ENCODE data around the gene PLPP3.

Gene PLPP3

DNA sequence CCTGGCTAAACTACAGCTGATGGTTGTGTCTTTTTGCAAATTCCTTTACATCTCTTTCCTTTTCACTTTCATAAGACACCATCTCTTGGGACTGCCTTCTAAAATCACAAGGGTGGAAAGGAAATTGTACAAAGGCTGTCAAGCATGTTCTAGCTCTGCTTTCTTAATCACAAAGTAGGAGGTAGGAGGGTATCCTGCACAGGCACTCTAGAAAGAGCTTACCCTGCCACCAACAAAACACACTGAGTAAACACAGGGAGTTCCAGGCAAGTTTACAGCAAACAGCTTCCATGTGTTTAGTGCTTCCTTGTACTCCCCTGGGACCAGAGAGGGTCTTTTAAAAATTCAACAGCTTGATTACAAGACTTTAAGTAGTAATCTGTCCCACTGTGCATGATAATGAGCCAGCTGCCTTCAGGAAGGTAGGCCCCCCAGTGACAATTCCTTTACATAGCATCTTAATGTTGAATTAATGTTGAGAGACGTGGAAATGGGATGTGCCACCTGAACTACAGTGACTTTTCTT, 2.4 kb downstream of the PLPP3 start (continued):
- TF ChIP-seq ZNF48 (tag by site-specific recombination; IDR thresholded peaks at IDR 0.05) (no peak), YY1 (tag by site-specific recombination; IDR thresholded peaks at IDR 0.05) (no peak), ZNF324 (tag by site-specific recombination; IDR thresholded peaks at IDR 0.05) (no peak), PRDM1 (tag by site-specific recombination; IDR thresholded peaks at IDR 0.05) (no peak), GLI2 (tag by site-specific recombination; IDR thresholded peaks at IDR 0.05; ENCODE audit: borderline replicate concordance, low read depth) (no peak), IKZF3 (tag by site-specific recombination; IDR thresholded peaks at IDR 0.05) (peak; percentile 37; the same call in 1 of the 2 replicates), ZNF2 (tag by site-specific recombination; IDR thresholded peaks at IDR 0.05) (0 out of 2 replicates have a peak, but pooled peaks have one; percentile 45), SALL2 (tag by site-specific recombination; IDR thresholded peaks at IDR 0.05; ENCODE audit: borderline replicate concordance) (no peak), ZBTB20 (tag by site-specific recombination; IDR thresholded peaks at IDR 0.05) (no peak), ZNF341 (tag by site-specific recombination; IDR thresholded peaks at IDR 0.05; ENCODE audit: low read depth) (peak; percentile 37; the same call in 1 of the 2 replicates), OVOL3 (tag by site-specific recombination; IDR thresholded peaks at IDR 0.05) (no peak), KLF16 (tag by site-specific recombination; IDR thresholded peaks at IDR 0.05) (no peak), KLF1 (tag by site-specific recombination; IDR thresholded peaks at IDR 0.05) (no peak), ZNF175 (tag by site-specific recombination; IDR thresholded peaks at IDR 0.05) (no peak), ZXDB (tag by site-specific recombination; IDR thresholded peaks at IDR 0.05) (peak; percentile 13; the same call in 1 of the 2 replicates), MZF1 (tag by site-specific recombination; IDR thresholded peaks at IDR 0.05; ENCODE audit: borderline replicate concordance) (no peak), GLIS2 (tag by site-specific recombination; IDR thresholded peaks at IDR 0.05) (no peak), ZNF830 (tag by site-specific recombination; IDR thresholded peaks at IDR 0.05; ENCODE audit: low read depth) (no peak), ZNF433 (tag by site-specific recombination; IDR thresholded peaks at IDR 0.05; ENCODE audit: low read depth) (no peak), ZNF768 (tag by site-specific recombination; IDR thresholded peaks at IDR 0.05) (peak; percentile 70), ZNF529 (tag by site-specific recombination; IDR thresholded peaks at IDR 0.05; ENCODE audit: insufficient replicate concordance) (no peak)
- TF ChIP-seq, protein P1, sequence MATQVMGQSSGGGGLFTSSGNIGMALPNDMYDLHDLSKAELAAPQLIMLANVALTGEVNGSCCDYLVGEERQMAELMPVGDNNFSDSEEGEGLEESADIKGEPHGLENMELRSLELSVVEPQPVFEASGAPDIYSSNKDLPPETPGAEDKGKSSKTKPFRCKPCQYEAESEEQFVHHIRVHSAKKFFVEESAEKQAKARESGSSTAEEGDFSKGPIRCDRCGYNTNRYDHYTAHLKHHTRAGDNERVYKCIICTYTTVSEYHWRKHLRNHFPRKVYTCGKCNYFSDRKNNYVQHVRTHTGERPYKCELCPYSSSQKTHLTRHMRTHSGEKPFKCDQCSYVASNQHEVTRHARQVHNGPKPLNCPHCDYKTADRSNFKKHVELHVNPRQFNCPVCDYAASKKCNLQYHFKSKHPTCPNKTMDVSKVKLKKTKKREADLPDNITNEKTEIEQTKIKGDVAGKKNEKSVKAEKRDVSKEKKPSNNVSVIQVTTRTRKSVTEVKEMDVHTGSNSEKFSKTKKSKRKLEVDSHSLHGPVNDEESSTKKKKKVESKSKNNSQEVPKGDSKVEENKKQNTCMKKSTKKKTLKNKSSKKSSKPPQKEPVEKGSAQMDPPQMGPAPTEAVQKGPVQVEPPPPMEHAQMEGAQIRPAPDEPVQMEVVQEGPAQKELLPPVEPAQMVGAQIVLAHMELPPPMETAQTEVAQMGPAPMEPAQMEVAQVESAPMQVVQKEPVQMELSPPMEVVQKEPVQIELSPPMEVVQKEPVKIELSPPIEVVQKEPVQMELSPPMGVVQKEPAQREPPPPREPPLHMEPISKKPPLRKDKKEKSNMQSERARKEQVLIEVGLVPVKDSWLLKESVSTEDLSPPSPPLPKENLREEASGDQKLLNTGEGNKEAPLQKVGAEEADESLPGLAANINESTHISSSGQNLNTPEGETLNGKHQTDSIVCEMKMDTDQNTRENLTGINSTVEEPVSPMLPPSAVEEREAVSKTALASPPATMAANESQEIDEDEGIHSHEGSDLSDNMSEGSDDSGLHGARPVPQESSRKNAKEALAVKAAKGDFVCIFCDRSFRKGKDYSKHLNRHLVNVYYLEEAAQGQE (tag by site-specific recombination; IDR thresholded peaks at IDR 0.05) = no peak
- TF ChIP-seq, protein P2, sequence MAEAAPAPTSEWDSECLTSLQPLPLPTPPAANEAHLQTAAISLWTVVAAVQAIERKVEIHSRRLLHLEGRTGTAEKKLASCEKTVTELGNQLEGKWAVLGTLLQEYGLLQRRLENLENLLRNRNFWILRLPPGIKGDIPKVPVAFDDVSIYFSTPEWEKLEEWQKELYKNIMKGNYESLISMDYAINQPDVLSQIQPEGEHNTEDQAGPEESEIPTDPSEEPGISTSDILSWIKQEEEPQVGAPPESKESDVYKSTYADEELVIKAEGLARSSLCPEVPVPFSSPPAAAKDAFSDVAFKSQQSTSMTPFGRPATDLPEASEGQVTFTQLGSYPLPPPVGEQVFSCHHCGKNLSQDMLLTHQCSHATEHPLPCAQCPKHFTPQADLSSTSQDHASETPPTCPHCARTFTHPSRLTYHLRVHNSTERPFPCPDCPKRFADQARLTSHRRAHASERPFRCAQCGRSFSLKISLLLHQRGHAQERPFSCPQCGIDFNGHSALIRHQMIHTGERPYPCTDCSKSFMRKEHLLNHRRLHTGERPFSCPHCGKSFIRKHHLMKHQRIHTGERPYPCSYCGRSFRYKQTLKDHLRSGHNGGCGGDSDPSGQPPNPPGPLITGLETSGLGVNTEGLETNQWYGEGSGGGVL (tag by site-specific recombination; IDR thresholded peaks at IDR 0.05) = no peak
- TF ChIP-seq, protein P3, sequence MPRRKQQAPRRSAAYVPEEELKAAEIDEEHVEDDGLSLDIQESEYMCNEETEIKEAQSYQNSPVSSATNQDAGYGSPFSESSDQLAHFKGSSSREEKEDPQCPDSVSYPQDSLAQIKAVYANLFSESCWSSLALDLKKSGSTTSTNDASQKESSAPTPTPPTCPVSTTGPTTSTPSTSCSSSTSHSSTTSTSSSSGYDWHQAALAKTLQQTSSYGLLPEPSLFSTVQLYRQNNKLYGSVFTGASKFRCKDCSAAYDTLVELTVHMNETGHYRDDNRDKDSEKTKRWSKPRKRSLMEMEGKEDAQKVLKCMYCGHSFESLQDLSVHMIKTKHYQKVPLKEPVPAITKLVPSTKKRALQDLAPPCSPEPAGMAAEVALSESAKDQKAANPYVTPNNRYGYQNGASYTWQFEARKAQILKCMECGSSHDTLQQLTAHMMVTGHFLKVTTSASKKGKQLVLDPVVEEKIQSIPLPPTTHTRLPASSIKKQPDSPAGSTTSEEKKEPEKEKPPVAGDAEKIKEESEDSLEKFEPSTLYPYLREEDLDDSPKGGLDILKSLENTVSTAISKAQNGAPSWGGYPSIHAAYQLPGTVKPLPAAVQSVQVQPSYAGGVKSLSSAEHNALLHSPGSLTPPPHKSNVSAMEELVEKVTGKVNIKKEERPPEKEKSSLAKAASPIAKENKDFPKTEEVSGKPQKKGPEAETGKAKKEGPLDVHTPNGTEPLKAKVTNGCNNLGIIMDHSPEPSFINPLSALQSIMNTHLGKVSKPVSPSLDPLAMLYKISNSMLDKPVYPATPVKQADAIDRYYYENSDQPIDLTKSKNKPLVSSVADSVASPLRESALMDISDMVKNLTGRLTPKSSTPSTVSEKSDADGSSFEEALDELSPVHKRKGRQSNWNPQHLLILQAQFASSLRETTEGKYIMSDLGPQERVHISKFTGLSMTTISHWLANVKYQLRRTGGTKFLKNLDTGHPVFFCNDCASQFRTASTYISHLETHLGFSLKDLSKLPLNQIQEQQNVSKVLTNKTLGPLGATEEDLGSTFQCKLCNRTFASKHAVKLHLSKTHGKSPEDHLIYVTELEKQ (tag by site-specific recombination; IDR thresholded peaks at IDR 0.05; ENCODE audit: borderline replicate concordance) = no peak
- TF ChIP-seq, protein P4, sequence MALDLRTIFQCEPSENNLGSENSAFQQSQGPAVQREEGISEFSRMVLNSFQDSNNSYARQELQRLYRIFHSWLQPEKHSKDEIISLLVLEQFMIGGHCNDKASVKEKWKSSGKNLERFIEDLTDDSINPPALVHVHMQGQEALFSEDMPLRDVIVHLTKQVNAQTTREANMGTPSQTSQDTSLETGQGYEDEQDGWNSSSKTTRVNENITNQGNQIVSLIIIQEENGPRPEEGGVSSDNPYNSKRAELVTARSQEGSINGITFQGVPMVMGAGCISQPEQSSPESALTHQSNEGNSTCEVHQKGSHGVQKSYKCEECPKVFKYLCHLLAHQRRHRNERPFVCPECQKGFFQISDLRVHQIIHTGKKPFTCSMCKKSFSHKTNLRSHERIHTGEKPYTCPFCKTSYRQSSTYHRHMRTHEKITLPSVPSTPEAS (tag by site-specific recombination; IDR thresholded peaks at IDR 0.05) = no peak
- TF ChIP-seq, protein P5, sequence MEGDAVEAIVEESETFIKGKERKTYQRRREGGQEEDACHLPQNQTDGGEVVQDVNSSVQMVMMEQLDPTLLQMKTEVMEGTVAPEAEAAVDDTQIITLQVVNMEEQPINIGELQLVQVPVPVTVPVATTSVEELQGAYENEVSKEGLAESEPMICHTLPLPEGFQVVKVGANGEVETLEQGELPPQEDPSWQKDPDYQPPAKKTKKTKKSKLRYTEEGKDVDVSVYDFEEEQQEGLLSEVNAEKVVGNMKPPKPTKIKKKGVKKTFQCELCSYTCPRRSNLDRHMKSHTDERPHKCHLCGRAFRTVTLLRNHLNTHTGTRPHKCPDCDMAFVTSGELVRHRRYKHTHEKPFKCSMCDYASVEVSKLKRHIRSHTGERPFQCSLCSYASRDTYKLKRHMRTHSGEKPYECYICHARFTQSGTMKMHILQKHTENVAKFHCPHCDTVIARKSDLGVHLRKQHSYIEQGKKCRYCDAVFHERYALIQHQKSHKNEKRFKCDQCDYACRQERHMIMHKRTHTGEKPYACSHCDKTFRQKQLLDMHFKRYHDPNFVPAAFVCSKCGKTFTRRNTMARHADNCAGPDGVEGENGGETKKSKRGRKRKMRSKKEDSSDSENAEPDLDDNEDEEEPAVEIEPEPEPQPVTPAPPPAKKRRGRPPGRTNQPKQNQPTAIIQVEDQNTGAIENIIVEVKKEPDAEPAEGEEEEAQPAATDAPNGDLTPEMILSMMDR (tag by site-specific recombination; IDR thresholded peaks at IDR 0.05) = peak; percentile 23; the same call in 1 of the 2 replicates
- TF ChIP-seq, protein P6, sequence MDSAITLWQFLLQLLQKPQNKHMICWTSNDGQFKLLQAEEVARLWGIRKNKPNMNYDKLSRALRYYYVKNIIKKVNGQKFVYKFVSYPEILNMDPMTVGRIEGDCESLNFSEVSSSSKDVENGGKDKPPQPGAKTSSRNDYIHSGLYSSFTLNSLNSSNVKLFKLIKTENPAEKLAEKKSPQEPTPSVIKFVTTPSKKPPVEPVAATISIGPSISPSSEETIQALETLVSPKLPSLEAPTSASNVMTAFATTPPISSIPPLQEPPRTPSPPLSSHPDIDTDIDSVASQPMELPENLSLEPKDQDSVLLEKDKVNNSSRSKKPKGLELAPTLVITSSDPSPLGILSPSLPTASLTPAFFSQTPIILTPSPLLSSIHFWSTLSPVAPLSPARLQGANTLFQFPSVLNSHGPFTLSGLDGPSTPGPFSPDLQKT (IDR thresholded peaks at IDR 0.05; ENCODE audit: borderline replicate concordance, low read depth, low read length) = no peak

All from HEK293 (cell line).